Panc1 (cell line): ENCODE results near the gene SH3PXD2A.

Experiments used
- CTCF ChIP-seq: fragments of 450-650 bp; IDR thresholded peaks from 2 replicates; pipeline ENCODE4 v1.5.1; 2017; ENCODE audit warnings: mild to moderate bottlenecking
- POLR2AphosphoS5 ChIP-seq: IDR thresholded peaks from 2 replicates; pipeline ENCODE4 v1.6.1; 2012; ENCODE audit warnings: mild to moderate bottlenecking, low read depth, low read length, moderate library complexity
- REST ChIP-seq, 2 experiments: IDR thresholded peaks; 2 replicates each; pipeline ENCODE4 v1.6.1; 2011 to 2012; ENCODE audit warnings: low read depth in 2 of 2, control low read depth in 1 of 2, low read length in 1 of 2, mild to moderate bottlenecking in 1 of 2, moderate library complexity in 1 of 2; ENCODE audit not compliant: insufficient read depth in 1 of 2
- SIN3A ChIP-seq: IDR thresholded peaks from 2 replicates; pipeline ENCODE4 v1.6.1; 2012; ENCODE audit warnings: low read depth, mild to moderate bottlenecking, low read length, moderate library complexity, borderline replicate concordance; ENCODE audit not compliant: insufficient read depth
- TCF7L2 ChIP-seq: IDR thresholded peaks from 2 replicates; pipeline ENCODE4 v1.6.1; 2011; ENCODE audit warnings: mild to moderate bottlenecking, low read depth, low read length, inconsistent platforms

- TF ChIP-seq SIN3A: no peak
- no peak for TF ChIP-seq TCF7L2
- TF ChIP-seq CTCF: no peak
- TF ChIP-seq POLR2AphosphoS5: no peak
- TF ChIP-seq REST (IDR thresholded peaks at IDR 0.05; ENCODE audit: insufficient read depth in 1 of 2, low read depth in 2 of 2, low read length in 1 of 2): no peak
Observed at GRCh38 chr10:103731609-103732270, 123.6 kb downstream of the SH3PXD2A start.
